ENCODE measurements around the gene NDUFA6. TPM values are rescaled to one million over a fixed set of nuclear protein-coding genes. Genes with fewer than 3 reads are reported as not detected.

Gene NDUFA6
- total RNA-seq, 1 experiment from 2014 or later = 166 TPM

DNA sequence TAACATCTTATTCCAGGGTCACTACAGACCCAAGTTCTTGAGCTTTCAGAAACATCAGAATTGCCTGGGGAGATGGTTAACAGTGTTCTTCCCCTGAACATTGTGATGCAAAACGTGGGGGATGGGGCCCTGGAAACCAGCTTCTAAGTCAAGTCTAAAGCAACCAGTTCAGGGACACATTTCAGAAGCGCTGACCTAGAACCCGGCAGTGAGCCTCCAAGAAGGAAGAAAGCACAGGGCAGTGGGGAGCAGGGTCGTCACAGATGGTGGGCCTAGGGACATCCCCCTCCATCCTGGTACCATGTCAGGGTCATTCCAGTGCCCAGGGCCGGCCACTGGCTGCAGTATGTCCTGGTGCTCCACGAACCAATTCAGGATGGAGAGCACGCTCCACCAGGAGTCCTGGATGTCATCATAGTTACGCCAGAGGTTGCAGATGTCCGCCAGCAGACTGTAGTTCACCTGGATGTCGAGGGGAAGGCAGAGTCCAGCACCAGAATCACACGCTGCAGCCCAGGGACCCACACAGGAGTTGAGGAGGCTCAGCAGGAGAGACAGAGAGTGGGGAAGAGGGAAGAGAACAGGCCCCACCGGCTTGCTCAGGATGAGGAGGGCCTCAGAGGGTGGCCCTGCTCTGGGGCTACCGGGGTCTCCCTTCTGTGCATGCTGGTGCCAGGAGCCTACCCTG, 25.0 kb downstream of the NDUFA6 start:
- no peak overlapping the region for H3K4me3 ChIP-seq (ENCODE audit: low read depth, low read length, poor library complexity, severe bottlenecking)
- no peak for DNase-seq (ENCODE audit: low spot score)
- ChIA-PET POLR2A (ENCODE audit: low non-redundant PET) (no interaction called here), CTCF (no interaction called here)
- H3K4me1 ChIP-seq (ENCODE audit: insufficient read depth, low read length, poor library complexity, severe bottlenecking) = no peaks in the 10 kb centered on the region
- BruUV-seq (replicated peaks) = no TSS peak
- H3K9me3 ChIP-seq (ENCODE audit: low read depth, low read length, poor library complexity, severe bottlenecking) = no peaks in the 10 kb centered on the region
- intact Hi-C loops (cut with micrococcal nuclease; ENCODE audit: unreplicated experiment) = no loop called here
- H3K36me3 ChIP-seq (ENCODE audit: insufficient read depth, low read length, poor library complexity, severe bottlenecking) = peaks cover 17% of the 10 kb centered on the region
- no peaks in the 10 kb centered on the region for H3K27me3 ChIP-seq (replicated peaks; ENCODE audit: insufficient read depth, low read depth, low read length, poor library complexity)
- TF ChIP-seq EZH2 (IDR thresholded peaks at IDR 0.05; ENCODE audit: borderline replicate concordance, low read depth, low read length, poor library complexity, severe bottlenecking) = no peak
- TF ChIP-seq, protein P1, sequence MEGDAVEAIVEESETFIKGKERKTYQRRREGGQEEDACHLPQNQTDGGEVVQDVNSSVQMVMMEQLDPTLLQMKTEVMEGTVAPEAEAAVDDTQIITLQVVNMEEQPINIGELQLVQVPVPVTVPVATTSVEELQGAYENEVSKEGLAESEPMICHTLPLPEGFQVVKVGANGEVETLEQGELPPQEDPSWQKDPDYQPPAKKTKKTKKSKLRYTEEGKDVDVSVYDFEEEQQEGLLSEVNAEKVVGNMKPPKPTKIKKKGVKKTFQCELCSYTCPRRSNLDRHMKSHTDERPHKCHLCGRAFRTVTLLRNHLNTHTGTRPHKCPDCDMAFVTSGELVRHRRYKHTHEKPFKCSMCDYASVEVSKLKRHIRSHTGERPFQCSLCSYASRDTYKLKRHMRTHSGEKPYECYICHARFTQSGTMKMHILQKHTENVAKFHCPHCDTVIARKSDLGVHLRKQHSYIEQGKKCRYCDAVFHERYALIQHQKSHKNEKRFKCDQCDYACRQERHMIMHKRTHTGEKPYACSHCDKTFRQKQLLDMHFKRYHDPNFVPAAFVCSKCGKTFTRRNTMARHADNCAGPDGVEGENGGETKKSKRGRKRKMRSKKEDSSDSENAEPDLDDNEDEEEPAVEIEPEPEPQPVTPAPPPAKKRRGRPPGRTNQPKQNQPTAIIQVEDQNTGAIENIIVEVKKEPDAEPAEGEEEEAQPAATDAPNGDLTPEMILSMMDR (conservative IDR thresholded peaks at IDR 0.05; ENCODE audit: low read depth, low read length) = no peak
- H3K27ac ChIP-seq (ENCODE audit: low read depth, low read length, poor library complexity, severe bottlenecking) = no peak overlapping the region

DNA sequence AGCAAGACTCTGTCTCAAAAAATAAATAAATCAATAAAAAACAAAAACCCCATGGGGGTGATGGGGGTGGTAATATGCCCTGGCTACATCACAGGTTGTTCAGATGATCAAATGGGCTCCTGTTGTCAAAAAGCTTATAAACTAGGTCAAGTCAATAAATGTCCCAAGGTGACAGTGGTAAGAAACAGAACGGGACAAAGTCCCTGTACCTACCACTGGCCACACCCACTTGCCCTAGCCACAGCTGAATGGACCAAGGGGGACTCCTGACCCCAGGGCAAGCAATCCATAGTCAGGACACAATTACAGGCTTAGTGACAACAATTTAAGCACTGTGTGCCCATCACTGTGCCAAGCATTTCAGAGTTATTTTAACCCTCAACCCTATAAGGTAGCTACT, 25.9 kb downstream of the NDUFA6 start:
- CTCF ChIA-PET = no interaction called here
- intact Hi-C loops (cut with micrococcal nuclease; ENCODE audit: unreplicated experiment) = no loop called here
- Histone ChIP-seq H3K9me3 (ENCODE audit: low read depth, low read length, poor library complexity, severe bottlenecking) (no peaks in the 10 kb centered on the region), H3K4me3 (ENCODE audit: low read depth, low read length, poor library complexity, severe bottlenecking) (no peak overlapping the region), H3K27ac (ENCODE audit: low read depth, low read length, poor library complexity, severe bottlenecking) (no peak overlapping the region), H3K27me3 (replicated peaks; ENCODE audit: insufficient read depth, low read depth, low read length, poor library complexity) (no peaks in the 10 kb centered on the region), H3K4me1 (ENCODE audit: insufficient read depth, low read length, poor library complexity, severe bottlenecking) (no peaks in the 10 kb centered on the region), H3K36me3 (ENCODE audit: insufficient read depth, low read length, poor library complexity, severe bottlenecking) (peaks cover 22% of the 10 kb centered on the region)
- no peak for DNase-seq (ENCODE audit: low spot score)
- no peak for TF ChIP-seq EZH2 (IDR thresholded peaks at IDR 0.05; ENCODE audit: borderline replicate concordance, low read depth, low read length, poor library complexity, severe bottlenecking)
- TF ChIP-seq, protein P1 (conservative IDR thresholded peaks at IDR 0.05; ENCODE audit: low read depth, low read length) = no peak
- POLR2A ChIA-PET (ENCODE audit: low non-redundant PET) = no interaction called here
- BruUV-seq (replicated peaks) = no TSS peak

DNA sequence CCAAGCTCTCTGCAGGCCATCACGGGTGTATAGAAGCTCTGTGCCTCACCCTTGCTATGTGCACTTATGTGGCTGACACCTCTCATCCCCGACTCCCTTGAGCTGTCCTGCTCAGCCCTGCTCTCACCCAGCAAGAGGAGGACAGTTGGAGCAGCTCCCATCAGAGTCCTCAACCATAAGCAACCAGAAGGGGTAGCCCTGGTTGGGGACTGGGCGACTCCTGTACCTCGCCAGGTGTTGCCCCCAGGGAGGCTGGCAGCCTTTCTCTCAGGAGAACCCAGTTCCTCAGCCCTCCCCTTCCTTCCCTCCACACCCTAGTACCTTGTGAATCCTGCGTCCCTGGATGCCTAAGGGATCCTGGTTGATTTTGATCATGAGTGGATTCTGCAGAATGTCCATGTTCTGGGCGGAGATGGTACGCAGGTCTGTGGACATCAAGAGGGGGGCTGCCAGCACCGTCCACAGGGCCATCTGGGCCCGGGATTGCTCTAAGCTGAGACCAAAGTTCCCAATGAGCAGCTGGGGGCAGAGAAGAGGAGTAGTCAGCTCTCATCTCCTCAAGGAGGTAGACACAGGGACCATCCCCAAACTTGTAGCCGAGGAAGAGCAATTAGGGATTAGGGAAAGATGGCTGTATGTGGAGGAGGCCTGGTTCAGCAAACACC, 27.9 kb downstream of the NDUFA6 start:
- Histone ChIP-seq H3K9me3 (ENCODE audit: low read depth, low read length, poor library complexity, severe bottlenecking) (peaks cover 4% of the 10 kb centered on the region), H3K4me1 (ENCODE audit: insufficient read depth, low read length, poor library complexity, severe bottlenecking) (no peaks in the 10 kb centered on the region), H3K36me3 (ENCODE audit: insufficient read depth, low read length, poor library complexity, severe bottlenecking) (peaks cover 20% of the 10 kb centered on the region), H3K27ac (ENCODE audit: low read depth, low read length, poor library complexity, severe bottlenecking) (no peak overlapping the region), H3K4me3 (ENCODE audit: low read depth, low read length, poor library complexity, severe bottlenecking) (no peak overlapping the region), H3K27me3 (replicated peaks; ENCODE audit: insufficient read depth, low read depth, low read length, poor library complexity) (no peaks in the 10 kb centered on the region)
- TF ChIP-seq, protein P1 (conservative IDR thresholded peaks at IDR 0.05; ENCODE audit: low read depth, low read length) = no peak
- no peak for TF ChIP-seq EZH2 (IDR thresholded peaks at IDR 0.05; ENCODE audit: borderline replicate concordance, low read depth, low read length, poor library complexity, severe bottlenecking)
- intact Hi-C loops (cut with micrococcal nuclease; ENCODE audit: unreplicated experiment) = no loop called here
- POLR2A ChIA-PET (ENCODE audit: low non-redundant PET) = no interaction called here
- CTCF ChIA-PET = no interaction called here
- DNase-seq (ENCODE audit: low spot score) = no peak
- no TSS peak for BruUV-seq (replicated peaks)

Measured in A673 (cell line).